Activated gamma-delta T cell treated with anti-CD3 and anti-CD28 coated beads, Interleukin-2, amount 50 U/mL, for 16 hours (primary cell): Measurements from ENCODE around the gene STRADA.

ENCODE experiments used
- DNase-seq: peaks from one replicate; pipeline ENCODE4 v3.0.0-alpha.2; 2020; ENCODE audit warnings: low read depth

The STRADA gene

GRCh38 chr17:63682981-63683380, 58.6 kb downstream of the STRADA start:
- no peak for DNase-seq

DNA sequence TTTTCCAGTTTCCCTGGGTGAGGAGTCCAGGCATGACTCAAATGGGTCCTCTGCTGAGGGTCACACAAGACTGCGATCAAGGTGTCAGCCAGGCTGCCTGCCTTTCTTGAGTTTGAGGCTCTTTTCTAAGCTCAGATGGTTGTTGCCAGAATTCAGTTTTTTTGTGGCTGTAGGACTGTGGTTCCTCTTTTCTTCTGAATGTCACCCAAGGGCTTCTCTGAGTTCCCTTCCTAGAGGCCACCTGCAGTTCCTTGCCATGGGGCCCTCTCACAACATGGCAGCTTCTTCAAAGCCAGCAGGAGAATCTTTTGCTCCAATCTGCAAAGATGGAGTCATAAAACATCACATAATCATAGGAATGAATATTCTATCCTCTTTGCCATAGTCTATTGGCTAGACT, 59.2 kb downstream of the STRADA start:
- DNase-seq: no peak

- DNase-seq: no peak
These were observed 60.1 kb downstream of the STRADA start for GRCh38 chr17:63681530-63681929.

DNA sequence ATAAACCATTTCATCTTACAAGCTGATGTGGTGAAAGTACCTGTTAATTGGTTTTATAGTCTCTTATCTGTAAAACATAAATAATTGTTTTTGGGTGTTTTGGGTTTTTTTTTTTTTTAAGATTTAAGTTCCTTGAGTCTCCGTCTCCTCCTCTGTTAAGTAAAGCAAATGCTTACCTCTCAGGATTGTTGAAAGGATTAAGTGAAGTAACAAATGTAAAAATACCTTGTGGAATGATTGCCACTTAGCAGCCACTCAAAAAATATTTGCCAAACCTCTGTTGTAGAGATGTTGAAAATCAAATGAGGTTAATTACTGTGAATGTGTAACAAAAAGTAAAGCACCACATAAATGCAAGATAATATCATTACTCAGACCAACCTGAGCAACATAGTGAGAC, 60.9 kb downstream of the STRADA start:
- DNase-seq: no peak

GRCh38 chr17:63679214-63679613, 62.4 kb downstream of the STRADA start:
- no peak for DNase-seq

DNA sequence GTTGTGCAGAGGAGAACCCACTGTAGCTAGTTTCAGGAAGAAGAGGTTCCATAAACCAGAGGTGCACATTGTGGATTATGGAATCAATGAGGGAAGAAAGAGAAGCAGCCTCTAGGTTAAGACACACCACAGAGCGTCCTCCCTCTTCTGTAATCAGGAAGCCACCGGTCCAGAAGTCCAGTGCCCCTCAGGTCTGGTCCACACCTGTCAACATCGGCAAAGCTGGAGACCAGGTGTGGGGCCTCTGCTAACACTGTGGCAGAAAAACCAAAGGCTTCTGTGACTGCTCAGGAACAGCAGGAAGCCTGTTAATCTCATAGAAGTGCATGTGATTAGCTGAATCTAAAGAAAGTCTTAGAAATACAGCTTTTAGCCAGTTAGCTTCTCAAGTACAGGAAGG, 65.0 kb downstream of the STRADA start:
- DNase-seq: no peak

DNA sequence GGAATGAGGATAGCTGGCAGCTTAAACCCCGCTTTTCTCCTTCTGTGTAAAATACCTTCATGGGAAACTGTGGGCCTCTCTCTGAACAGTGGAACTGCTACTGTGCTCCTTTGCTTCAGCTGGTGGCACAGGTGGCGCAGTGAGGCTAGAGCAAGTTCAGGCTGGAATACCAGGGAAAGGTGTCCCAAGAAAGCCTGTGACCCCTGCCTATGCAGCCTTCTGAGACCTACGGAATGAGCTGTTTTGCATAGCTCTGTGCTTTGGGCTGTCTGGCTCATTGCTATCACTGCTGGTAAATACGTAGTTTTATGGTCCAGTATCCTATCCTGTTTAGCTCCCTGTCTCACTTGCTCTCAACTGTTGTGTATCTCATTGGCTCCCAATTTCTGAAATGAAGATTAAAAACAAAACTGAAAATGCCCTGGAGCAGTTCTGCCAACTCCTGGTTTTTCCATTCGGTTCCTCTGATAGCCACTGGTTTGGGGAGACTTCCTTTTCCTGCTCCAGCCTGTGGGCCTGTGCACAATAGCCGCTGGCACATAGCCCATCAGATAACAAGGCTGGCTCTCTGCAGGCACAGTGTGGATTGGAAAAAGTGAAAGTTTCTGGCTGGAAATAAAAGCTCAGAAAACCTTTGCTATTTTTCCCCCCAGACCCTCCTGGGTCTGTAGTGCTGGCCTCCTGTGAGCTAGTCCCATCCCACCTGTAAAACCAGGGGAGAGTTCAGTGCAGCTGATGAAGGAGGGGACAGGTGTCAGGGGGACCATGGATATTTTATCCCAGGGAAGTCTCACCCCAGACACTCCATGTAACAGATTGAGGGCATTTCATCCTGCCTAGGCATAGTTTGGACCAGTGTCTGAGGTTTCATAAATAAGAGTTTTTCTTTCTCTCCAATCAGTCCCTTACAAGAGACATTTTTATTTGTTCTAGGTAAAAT, 65.7 kb downstream of the STRADA start:
- no peak for DNase-seq

GRCh38 chr17:63675231-63675606, 66.4 kb downstream of the STRADA start:
- no peak for DNase-seq

GRCh38 chr17:63672856-63673255, 68.7 kb downstream of the STRADA start:
- no peak for DNase-seq

DNA sequence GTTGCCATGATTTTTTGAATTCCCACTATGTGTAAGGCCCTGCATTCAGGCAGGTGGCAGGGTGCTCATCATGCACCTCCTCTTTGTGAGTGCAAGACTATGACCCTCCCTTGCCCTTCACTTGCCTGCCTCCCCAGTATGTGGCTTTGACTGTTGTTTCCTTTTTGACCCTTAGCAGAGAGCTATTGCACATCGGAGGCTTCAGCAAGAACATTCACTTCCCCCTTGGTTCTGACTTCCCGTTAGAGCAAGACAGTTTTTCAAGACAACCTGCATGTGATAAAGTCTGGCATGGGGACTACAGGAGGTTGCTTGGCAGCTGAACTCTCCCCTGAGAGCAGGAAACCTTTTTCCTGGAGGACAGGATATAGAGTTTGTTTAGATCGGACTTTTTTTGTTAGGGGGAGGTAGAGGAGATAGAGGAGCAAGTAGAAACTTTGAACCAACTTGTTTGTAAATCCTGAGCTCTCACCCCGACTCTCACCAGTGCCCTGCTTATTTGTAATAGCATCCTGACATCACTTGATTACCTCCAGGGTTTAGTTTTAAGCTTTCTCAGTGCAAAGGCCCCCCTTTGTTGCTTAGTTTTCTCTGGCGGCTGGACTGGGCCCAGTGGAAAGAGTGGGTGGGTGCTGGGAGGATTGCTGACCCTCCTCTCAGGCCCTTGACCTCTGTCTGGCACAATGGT, 75.9 kb downstream of the STRADA start:
- no peak for DNase-seq

DNA sequence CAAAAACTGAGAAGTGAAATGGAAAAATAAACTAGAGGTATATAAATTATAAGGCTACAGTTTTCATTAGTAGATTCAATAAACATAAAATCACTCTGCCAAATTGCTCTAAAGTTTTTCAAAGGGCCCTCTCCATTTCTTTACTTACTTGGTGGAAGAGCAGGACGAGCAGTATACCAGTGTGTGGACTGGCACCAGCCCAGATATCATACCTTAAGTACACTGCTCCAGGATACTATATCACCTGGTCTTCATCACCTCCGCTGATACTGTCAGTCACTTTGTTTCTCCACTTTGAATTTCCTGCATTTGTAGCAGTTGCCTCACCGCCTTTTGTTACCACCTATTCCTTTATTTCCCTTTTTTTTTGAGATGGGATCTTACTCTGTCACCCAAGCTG, 81.7 kb downstream of the STRADA start:
- no peak for DNase-seq

DNA sequence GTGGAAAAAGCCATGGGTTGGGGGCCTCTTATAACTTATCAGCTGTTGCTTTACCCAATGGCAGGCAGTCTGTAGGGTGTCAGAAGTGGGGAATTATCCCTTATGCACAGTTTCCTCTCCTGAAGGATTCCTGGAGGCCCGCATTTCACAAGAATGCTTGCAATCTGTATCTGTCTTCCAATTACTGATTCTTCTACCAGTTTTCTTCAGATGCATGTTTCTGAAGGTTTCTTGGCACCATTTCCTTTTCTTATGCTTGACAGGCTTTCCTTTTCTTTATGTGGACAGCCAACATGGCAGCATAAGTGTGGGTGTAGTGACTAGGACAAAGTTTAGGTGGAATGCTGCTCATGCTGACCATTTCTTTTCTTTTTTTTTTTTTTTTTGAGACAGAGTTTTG, 83.2 kb downstream of the STRADA start:
- DNase-seq: no peak

DNA sequence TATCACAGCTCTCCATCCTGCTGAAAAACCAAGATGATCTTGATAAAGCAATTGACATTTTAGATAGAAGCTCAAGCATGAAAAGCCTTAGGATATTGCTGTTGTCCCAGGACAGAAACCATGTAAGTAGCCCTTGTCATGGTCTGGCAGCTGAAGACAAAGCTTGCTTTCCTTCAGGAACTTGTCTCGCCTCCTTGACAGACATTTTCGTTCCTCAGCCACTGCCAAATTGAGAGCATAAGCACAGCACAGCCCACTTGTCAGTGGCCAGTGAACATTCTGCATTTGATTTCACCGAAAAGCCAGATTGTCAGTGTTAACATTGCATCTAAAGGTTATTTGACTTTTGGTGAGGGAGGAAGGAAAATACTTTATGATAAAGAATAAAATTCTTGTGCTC, 83.8 kb downstream of the STRADA start:
- DNase-seq: no peak

GRCh38 chr17:63653050-63653449, 88.5 kb downstream of the STRADA start:
- no peak for DNase-seq
